ENCODE data around the gene QSOX1.
A peak's percentile ranks its signal among the peaks of the same experiment; 100 is the strongest.

The QSOX1 gene

DNA sequence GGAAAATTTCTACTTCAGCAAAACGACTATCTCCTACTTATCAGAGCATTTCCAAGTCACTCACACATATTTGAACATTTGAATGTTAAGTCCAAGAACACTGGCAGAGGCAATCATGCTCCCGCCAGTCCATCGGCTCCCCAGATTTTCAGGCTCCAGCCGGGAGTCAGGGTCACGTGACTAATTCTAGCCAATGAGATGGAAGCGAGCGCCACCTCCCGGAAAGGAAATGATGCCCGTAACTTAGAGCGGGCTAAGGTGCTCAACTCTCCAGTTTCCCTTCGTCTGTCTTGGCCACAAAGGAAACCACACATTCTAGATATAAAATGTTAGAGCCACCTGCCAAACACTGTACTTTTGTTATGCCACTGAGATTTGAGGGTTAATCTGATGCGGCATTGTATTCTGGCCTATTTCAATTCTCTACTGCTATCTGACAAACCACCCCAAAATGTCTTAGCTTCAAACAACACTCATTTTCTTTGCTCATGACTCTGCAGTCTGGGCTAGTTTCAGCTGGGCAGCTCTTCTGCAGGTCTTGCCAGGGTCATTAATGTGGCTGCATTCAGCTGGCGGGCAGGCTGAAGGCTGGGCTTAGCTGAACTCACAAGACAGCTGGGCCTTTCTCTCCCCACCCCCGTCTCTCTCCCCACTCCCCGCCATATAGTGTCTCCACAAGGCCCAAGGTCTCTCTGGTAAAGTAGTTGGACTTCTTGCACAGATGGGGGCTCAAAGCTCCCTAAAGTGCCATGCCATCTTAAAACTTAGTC lies 58.9 kb downstream of the QSOX1 start:
- TF ChIP-seq CTCF (IDR thresholded peaks at IDR 0.05; ENCODE audit: borderline replicate concordance, control extremely low read depth, extremely low read depth, insufficient read depth, missing control alignments) = no peak
- peak; percentile 75 for DNase-seq (ENCODE audit: low spot score)
- in situ Hi-C loops (cut with MboI; ENCODE audit: low sequenced_read_pairs, unreplicated experiment) = no loop called here

- in situ Hi-C loops (cut with MboI; ENCODE audit: low sequenced_read_pairs, unreplicated experiment) = no loop called here
These were observed 61.4 kb downstream of the QSOX1 start for GRCh38 chr1:180215856-180216625.

DNA sequence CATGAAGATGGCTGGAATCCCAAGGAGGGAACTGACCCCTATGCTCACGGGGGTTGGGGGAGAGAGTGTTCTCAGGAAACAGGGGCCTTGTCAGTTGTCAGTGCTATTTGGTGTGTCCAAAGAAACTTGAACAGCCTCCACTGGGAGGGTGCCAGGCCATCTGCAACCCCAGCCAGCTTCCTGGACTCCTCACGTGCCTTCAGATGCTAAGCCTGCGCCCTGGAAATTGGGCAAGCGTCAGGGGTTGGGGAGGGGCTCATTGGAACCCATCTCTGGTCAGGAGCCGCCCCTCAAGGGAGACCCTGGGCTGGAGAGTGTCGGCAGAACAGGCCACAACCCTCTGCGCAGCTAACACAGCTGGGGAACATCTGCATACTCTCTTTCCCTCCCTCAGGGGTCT lies 62.3 kb downstream of the QSOX1 start:
- TF ChIP-seq CTCF (IDR thresholded peaks at IDR 0.05; ENCODE audit: borderline replicate concordance, control extremely low read depth, extremely low read depth, insufficient read depth, missing control alignments) = no peak
- in situ Hi-C loops (cut with MboI; ENCODE audit: low sequenced_read_pairs, unreplicated experiment) = no loop called here

More at GRCh38 chr1:180215856-180216625, 61.4 kb downstream of the QSOX1 start:
- no peak for TF ChIP-seq CTCF (IDR thresholded peaks at IDR 0.05; ENCODE audit: borderline replicate concordance, control extremely low read depth, extremely low read depth, insufficient read depth, missing control alignments)
- DNase-seq (ENCODE audit: low spot score) = no peak

DNA sequence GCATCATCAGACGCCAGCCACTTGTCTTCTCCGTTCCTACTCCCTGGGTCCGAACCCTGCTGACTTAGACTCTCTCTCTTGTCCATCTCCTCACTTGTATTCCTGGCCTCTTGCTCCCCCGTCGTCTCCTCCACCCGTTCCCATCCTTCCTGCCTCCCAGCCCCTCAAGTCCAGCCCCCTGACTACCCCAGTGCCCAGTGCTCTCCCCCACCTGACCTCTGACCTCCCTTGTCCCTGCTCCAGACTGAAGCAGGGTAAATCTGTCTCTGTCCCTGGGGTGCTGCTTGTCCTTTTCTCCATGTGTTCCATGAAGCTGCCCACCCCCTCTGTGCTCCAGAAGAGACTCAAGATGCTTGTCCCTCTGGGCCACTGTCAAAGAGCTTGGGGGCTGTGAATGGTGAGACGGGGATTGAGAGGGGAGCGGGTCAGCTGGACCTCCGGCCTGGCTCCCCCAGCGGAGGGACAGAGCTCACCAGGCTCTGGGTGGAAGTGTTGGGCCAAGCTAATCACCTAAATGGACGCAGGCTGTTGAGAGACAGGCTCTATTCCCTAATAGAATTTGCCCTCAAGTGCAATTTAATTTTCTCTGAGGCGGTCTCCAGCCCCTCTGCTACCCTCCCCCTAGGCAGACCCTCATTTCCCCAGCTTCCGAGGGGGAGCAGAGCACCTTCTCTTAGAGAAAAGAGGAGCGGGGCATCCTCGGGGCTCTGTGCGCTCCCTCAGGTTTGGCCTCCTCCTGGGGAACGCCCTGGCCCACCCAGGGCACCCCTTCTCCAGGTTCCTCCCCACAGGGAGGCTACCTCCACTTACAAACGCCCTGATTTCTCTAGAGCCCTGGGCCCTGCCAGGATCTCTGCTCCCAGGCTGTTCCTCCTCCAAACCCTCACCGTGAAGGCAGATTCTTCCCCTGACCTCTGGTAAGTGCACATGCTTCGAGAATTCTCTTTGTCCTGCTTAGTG lies 64.4 kb downstream of the QSOX1 start:
- TF ChIP-seq CTCF (IDR thresholded peaks at IDR 0.05; ENCODE audit: borderline replicate concordance, control extremely low read depth, extremely low read depth, insufficient read depth, missing control alignments) = no peak
- DNase-seq (ENCODE audit: low spot score) = no peak
- in situ Hi-C loops (cut with MboI; ENCODE audit: low sequenced_read_pairs, unreplicated experiment) = no loop called here

More for the DNA sequence above, 62.3 kb downstream of the QSOX1 start:
- DNase-seq (ENCODE audit: low spot score) = no peak

GRCh38 chr1:180219776-180220175 lies 65.1 kb downstream of the QSOX1 start:
- in situ Hi-C loops (cut with MboI; ENCODE audit: low sequenced_read_pairs, unreplicated experiment) = no loop called here
- no peak for TF ChIP-seq CTCF (IDR thresholded peaks at IDR 0.05; ENCODE audit: borderline replicate concordance, control extremely low read depth, extremely low read depth, insufficient read depth, missing control alignments)
- no peak for DNase-seq (ENCODE audit: low spot score)

DNA sequence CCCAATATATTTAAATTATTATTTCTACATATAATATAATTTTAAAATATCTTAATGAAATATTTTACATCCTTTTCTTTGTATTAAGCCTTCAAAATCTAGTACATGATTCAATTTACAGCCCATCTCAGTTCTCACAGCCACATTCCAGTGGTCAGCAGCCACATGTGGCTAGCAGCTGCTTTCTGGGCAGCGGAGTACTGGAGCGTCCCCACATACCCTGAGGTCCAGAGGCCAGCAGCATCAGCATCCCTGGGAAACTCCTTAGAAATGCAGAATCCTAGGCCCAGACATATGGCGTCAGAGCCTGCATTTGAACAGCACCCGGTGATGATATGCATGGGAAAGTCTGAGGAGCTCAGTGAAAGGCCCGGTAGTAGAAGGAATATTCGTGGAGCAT lies 66.8 kb downstream of the QSOX1 start:
- no peak for DNase-seq (ENCODE audit: low spot score)
- TF ChIP-seq CTCF (IDR thresholded peaks at IDR 0.05; ENCODE audit: borderline replicate concordance, control extremely low read depth, extremely low read depth, insufficient read depth, missing control alignments) = no peak
- in situ Hi-C loops (cut with MboI; ENCODE audit: low sequenced_read_pairs, unreplicated experiment) = no loop called here
